OCI-LY7 (cell line): Measurements from ENCODE around the gene PMF1. TPM values are rescaled to one million over a fixed set of nuclear protein-coding genes. Genes with fewer than 3 reads are reported as not detected.

Source experiments
- BruUV-seq: library from RNA; stranded (reverse); fragments of 400-500 nt; replicated peaks from 2 replicates; lab custom pipeline; 2021; lab: Mats Ljungman, UMichigan
- CTCF ChIA-PET: fragments of 300-600 bp; sonication (Branson Sonifier 250); formaldehyde crosslinking; loops from one replicate; lab custom pipeline; 2022; ENCODE audit warnings: antibody characterized with exemption; ENCODE audit not compliant: unreplicated experiment; lab: Charles Lee
- POLR2A ChIA-PET: fragments of 300-600 bp; sonication (Branson Sonifier 250); formaldehyde crosslinking; loops from one replicate; lab custom pipeline; 2022; ENCODE audit warnings: antibody characterized with exemption; lab: Charles Lee
- DNase-seq: peaks from one replicate; pipeline ENCODE4 v3.0.0-alpha.2; 2015; ENCODE audit warnings: low spot score
- H2AFZ ChIP-seq: fragments of 200-600 bp; sonication (generic), shearing (Covaris generic); 2 replicates; pipeline ENCODE4 v1.6.1; 2014; ENCODE audit warnings: mild to moderate bottlenecking, antibody characterized with exemption, low read length, moderate library complexity
- H3K27ac ChIP-seq: fragments of 200-600 bp; sonication (generic); 2 replicates; pipeline ENCODE4 v1.5.1; 2014; ENCODE audit warnings: mixed run types, low read depth, mild to moderate bottlenecking, moderate library complexity, low read length, inconsistent platforms; ENCODE audit not compliant: poor library complexity, severe bottlenecking
- H3K36me3 ChIP-seq: fragments of 200-600 bp; sonication (generic); 2 replicates; pipeline ENCODE4 v1.6.1; 2014; ENCODE audit warnings: mild to moderate bottlenecking, antibody characterized with exemption, low read length, moderate library complexity, mixed read lengths; ENCODE audit not compliant: insufficient read depth
- H3K4me1 ChIP-seq: fragments of 200-600 bp; sonication (generic); 2 replicates; pipeline ENCODE4 v1.5.1; 2014; ENCODE audit warnings: mild to moderate bottlenecking, low read length; ENCODE audit not compliant: insufficient read depth, poor library complexity, severe bottlenecking
- H3K4me2 ChIP-seq: fragments of 200-600 bp; sonication (generic); 2 replicates; pipeline ENCODE4 v1.6.1; 2014; ENCODE audit warnings: mild to moderate bottlenecking, low read length
- H3K4me3 ChIP-seq: fragments of 200-600 bp; sonication (generic); 2 replicates; pipeline ENCODE4 v1.5.1; 2014; ENCODE audit warnings: mild to moderate bottlenecking, low read depth, low read length; ENCODE audit not compliant: poor library complexity, severe bottlenecking
- H3K79me2 ChIP-seq: fragments of 200-600 bp; sonication (generic); 2 replicates; pipeline ENCODE4 v1.6.1; 2016; ENCODE audit warnings: low read depth, mild to moderate bottlenecking, low read length, moderate library complexity, mixed read lengths; ENCODE audit not compliant: insufficient read depth
- H3K9me2 ChIP-seq: fragments of 200-600 bp; sonication (generic); 2 replicates; pipeline ENCODE4 v1.6.1; 2016; ENCODE audit warnings: mild to moderate bottlenecking, low read length, mixed read lengths; ENCODE audit not compliant: insufficient read depth
- H3K9me3 ChIP-seq: fragments of 200-600 bp; sonication (generic); 2 replicates; pipeline ENCODE4 v1.6.1; 2014; ENCODE audit warnings: mild to moderate bottlenecking, mixed run types, low read length, mixed read lengths
- H4K20me1 ChIP-seq: fragments of 200-600 bp; sonication (generic); 2 replicates; pipeline ENCODE4 v1.6.1; 2014; ENCODE audit warnings: mild to moderate bottlenecking, antibody characterized with exemption, low read length, moderate library complexity, mixed read lengths; ENCODE audit not compliant: insufficient read depth
- CTCF ChIP-seq: fragments of 200-600 bp; sonication (generic); conservative IDR thresholded peaks from 2 replicates; pipeline ENCODE4 v1.5.1; 2014; ENCODE audit warnings: mild to moderate bottlenecking, antibody characterized with exemption, low read length, moderate library complexity, mixed read lengths
- EZH2phosphoT487 ChIP-seq: fragments of 200-600 bp; sonication (generic); IDR thresholded peaks from 2 replicates; pipeline ENCODE4 v1.6.1; 2018; ENCODE audit warnings: low read depth, borderline replicate concordance, mild to moderate bottlenecking, mixed run types, antibody characterized with exemption, low read length, moderate library complexity, mixed read lengths
- intact Hi-C: fragments of 100-400 bp; cut with micrococcal nuclease; formaldehyde crosslinking; loops from one replicate; pipeline ENCODE4 v1.10.0; 2022; ENCODE audit not compliant: unreplicated experiment
- total RNA-seq, 2 experiments: library from RNA; depleted of rRNA in 1 of 2; stranded (reverse); fragments of >200 nt in 1 of 2; shearing (Covaris generic) in 1 of 2; gene quantifications; 2 replicates each; pipeline ENCODE4 v1.2.3, GENCODE V29; 2014 to 2022

Gene PMF1
- total RNA-seq, 2 experiments from 2014 or later: 67.5 to 82.5 TPM

GRCh38 chr1:156228501-156228900, 15.7 kb downstream of the PMF1 start:
- H3K4me2 ChIP-seq: no peak overlapping the region
- TF ChIP-seq EZH2phosphoT487: no peak
- no peak overlapping the region for H3K27ac ChIP-seq
- H4K20me1 ChIP-seq: no peaks in the 10 kb centered on the region
- peaks cover 15% of the 10 kb centered on the region for H3K4me1 ChIP-seq
- no TSS peak for BruUV-seq
- H2AFZ ChIP-seq: no peak overlapping the region
- no peaks in the 10 kb centered on the region for H3K9me2 ChIP-seq
- H3K9me3 ChIP-seq: no peaks in the 10 kb centered on the region
- H3K36me3 ChIP-seq: peaks cover 25% of the 10 kb centered on the region
- intact Hi-C loops: loop anchor here (5.0 kb wide), 1 partner anchor 136 kb away; no protein-coding TSS in a partner anchor
- H3K79me2 ChIP-seq: no peaks in the 10 kb centered on the region
- ChIA-PET POLR2A (no interaction called here), CTCF (no interaction called here)
- DNase-seq: no peak
- no peak overlapping the region for H3K4me3 ChIP-seq

GRCh38 chr1:156229809-156230472, 17.1 kb downstream of the PMF1 start:
- ChIA-PET CTCF (no interaction called here), POLR2A (interaction anchor here (0.5 kb wide), 1 partner anchor 87 kb away, joined by 3 read pairs; no protein-coding TSS in a partner anchor)
- Histone ChIP-seq H3K4me2 (no peak overlapping the region), H3K4me3 (no peak overlapping the region), H3K4me1 (peaks cover 15% of the 10 kb centered on the region), H3K79me2 (no peaks in the 10 kb centered on the region), H4K20me1 (no peaks in the 10 kb centered on the region), H3K36me3 (peaks cover 26% of the 10 kb centered on the region), H2AFZ (no peak overlapping the region), H3K9me3 (no peaks in the 10 kb centered on the region), H3K27ac (no peak overlapping the region), H3K9me2 (no peaks in the 10 kb centered on the region)
- intact Hi-C loops: loop anchor here (5.0 kb wide), 1 partner anchor 138 kb away; no protein-coding TSS in a partner anchor
- TF ChIP-seq CTCF (no peak), EZH2phosphoT487 (no peak)
- no peak for DNase-seq
- no TSS peak for BruUV-seq

GRCh38 chr1:156230473-156230837, 17.6 kb downstream of the PMF1 start:
- Histone ChIP-seq H3K4me3 (no peak overlapping the region), H2AFZ (no peak overlapping the region), H3K9me2 (no peaks in the 10 kb centered on the region), H4K20me1 (no peaks in the 10 kb centered on the region), H3K36me3 (peaks cover 26% of the 10 kb centered on the region), H3K27ac (no peak overlapping the region), H3K4me1 (peaks cover 14% of the 10 kb centered on the region), H3K79me2 (no peaks in the 10 kb centered on the region), H3K4me2 (no peak overlapping the region), H3K9me3 (no peaks in the 10 kb centered on the region)
- DNase-seq: no peak
- ChIA-PET CTCF (no interaction called here), POLR2A (interaction anchor here (0.6 kb wide), 1 partner anchor 93 kb away, joined by 3 read pairs; no protein-coding TSS in a partner anchor)
- intact Hi-C loops: no loop called here
- TF ChIP-seq CTCF: no peak
- no TSS peak for BruUV-seq
